NCI-H748 treated with DMSO at 0.1 percent for 48 hours (cell line): ENCODE measurements around the gene MED20.
A peak's percentile ranks its signal among the peaks of the same experiment; 100 is the strongest.

Source experiments
- DNase-seq: peaks from one replicate; lab custom pipeline; 2025; lab: John Stamatoyannopoulos, UW

MED20 gene

GRCh38 chr6:41940759-41941279 is 19.9 kb upstream of the MED20 start:
- no peak for DNase-seq

GRCh38 chr6:41939848-41940758 is 19.2 kb upstream of the MED20 start:
- DNase-seq = peak; percentile 37

GRCh38 chr6:41939176-41939847 is 18.4 kb upstream of the MED20 start:
- DNase-seq = no peak

- no peak for DNase-seq
Measured at GRCh38 chr6:41938590-41939175, 17.7 kb upstream of the MED20 start.

- no peak for DNase-seq
Measured at GRCh38 chr6:41937861-41938574, 17.1 kb upstream of the MED20 start.

- DNase-seq = no peak
Measured at GRCh38 chr6:41937472-41937860, 16.5 kb upstream of the MED20 start.

GRCh38 chr6:41936073-41936837 is 15.3 kb upstream of the MED20 start:
- DNase-seq = peak; percentile 59

- DNase-seq = no peak
Measured at GRCh38 chr6:41935685-41936072, 14.7 kb upstream of the MED20 start.

- no peak for DNase-seq
Measured at GRCh38 chr6:41935193-41935574, 14.2 kb upstream of the MED20 start.

GRCh38 chr6:41934278-41935192 is 13.6 kb upstream of the MED20 start:
- DNase-seq = no peak

- DNase-seq = no peak
Measured at GRCh38 chr6:41932378-41932777, 11.4 kb upstream of the MED20 start.

- no peak for DNase-seq
Measured at GRCh38 chr6:41931792-41932191, 10.9 kb upstream of the MED20 start.

GRCh38 chr6:41929924-41930323 is 9.0 kb upstream of the MED20 start:
- no peak for DNase-seq

GRCh38 chr6:41927253-41927652 is 6.3 kb upstream of the MED20 start:
- no peak for DNase-seq

GRCh38 chr6:41922154-41922553 is 1.2 kb upstream of the MED20 start:
- DNase-seq = no peak

- DNase-seq = no peak
Measured at GRCh38 chr6:41921712-41921998, 716 bp upstream of the MED20 start.

GRCh38 chr6:41917528-41917927 is 3.4 kb downstream of the MED20 start:
- no peak for DNase-seq

GRCh38 chr6:41914869-41915530 is 5.9 kb downstream of the MED20 start:
- DNase-seq = no peak

GRCh38 chr6:41914343-41914742 is 6.6 kb downstream of the MED20 start:
- DNase-seq = no peak

- DNase-seq = no peak
Measured at GRCh38 chr6:41909727-41910126, 11.2 kb downstream of the MED20 start.
